NCI-H2171 treated with DMSO at 0.1 percent for 48 hours (cell line): ENCODE results near the gene OR51B4.
A peak's percentile ranks its signal among the peaks of the same experiment; 100 is the strongest.
"Not testable (repeated sequence)": the region's sequence is repeated elsewhere in the genome, so short reads cannot be mapped to it uniquely, and the experiment has no call there.

ENCODE experiments used
- DNase-seq: peaks from one replicate; lab custom pipeline; 2025; lab: John Stamatoyannopoulos, UW

Gene OR51B4

DNA sequence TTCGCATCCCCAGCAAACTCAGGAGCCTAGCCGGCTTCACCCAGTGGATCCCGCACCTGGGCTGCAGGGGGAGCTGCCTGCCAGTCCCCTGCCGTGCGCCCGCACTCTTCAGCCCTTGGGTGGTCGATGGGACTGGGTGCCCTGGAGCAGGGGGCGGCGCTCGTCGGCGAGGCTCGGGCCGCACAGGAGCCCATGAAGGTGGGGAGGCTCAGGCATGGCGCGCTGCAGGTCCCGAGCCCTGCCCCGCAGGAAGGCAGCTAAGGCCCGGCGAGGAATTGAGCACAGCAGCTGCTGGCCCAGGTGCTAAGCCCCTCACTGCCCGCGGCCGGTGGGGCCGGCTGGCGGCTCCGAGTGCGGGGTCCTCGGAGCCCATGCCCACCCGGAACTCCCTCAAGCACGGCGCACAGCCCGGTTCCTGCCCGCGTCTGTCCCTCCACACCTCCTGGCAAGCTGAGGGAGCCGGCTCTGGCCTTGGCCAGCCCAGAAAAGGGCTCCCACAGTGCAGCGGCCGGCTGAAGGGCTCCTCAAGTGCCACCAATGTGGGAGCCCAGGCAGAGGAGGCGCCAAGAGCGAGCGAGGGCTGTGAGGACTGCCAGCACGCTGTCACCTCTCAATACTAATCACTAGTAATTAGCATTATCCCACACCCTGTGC is 7.3 kb downstream of the OR51B4 start:
- not testable (repeated sequence) for DNase-seq

DNA sequence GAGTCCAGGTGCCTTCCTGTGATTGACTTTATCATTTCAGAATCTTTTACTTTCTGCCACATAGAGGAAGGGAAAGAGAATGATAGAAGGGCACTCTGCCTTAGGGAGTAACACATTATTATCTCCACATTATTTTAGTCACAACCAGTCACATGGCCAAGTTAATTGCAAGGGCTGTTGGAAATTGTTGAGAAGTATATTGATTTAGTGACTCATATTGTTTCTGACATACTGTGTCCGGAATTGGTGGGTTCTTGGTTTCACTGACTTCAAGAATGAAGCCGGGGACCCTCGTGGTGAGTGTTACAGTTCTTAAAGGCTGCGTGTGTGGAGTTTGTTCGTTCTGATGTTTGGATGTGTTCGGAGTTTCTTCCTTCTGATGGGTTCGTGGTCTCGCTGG is 8.7 kb downstream of the OR51B4 start:
- DNase-seq: no peak

DNA sequence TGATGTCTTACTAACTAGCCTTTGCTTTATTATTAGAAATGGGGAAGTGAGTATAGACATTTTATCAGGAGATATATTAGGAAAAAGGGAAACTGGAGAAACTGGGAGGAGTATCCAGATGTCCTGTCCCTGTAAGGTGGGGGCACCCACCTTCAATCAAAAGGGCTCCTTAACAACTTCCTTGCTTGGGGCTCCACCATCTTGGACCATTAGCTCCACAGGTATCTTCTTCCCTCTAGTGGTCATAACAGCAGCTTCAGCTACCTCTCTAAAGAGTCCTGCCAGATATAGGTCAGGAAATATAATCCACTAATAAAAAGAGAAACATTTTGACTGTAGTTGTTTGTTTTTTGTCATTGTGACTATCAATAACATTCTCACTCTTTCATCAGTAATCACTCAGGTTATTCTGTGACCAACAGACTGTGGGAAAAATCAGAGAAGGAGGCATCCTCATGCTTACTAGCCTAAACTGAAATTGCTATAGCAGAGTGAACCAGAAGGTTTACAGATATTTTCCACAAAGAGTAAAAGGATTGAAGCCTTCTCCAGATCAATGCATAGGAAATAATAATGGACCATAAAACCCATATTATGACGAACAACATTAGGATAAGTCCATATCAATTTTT is 10.4 kb downstream of the OR51B4 start:
- no peak for DNase-seq

DNA sequence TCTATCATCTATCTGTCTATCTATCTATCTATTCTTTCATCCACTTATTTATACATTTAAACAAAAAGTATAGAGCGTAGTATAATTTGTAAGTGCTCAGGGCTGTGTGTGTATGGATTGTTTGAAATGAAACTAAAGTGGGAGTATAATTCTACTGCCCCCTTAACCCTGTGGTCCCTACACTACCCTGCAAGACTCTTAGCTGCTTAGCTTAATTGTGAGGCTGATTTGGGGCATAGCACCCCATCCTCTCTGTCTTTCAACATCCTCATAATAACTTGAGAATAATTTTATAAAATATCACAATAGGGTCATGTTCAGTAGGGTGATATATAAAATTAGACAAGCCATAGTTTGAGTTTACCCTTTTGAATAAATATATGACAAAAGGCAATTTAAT is 11.6 kb downstream of the OR51B4 start:
- no peak for DNase-seq

DNA sequence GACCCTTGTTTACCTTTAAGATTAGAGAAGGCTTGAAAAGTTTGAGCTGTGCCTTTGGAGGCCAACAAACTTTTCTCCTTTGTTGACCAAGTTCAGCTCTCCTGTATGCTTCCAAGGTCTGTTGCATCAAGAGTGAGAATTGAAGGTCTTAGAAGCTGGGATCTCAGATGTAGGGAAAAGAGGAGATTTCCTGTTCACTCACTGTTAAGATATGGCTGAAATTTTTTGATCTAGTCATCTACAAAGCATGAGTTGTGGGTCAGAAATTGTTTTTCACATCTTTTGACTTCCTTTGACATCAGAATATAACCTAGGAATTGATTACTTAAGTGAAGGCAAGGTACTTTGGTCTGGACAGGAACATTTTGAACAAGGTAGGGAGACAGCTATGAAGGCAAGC is 12.1 kb downstream of the OR51B4 start:
- DNase-seq: no peak

DNA sequence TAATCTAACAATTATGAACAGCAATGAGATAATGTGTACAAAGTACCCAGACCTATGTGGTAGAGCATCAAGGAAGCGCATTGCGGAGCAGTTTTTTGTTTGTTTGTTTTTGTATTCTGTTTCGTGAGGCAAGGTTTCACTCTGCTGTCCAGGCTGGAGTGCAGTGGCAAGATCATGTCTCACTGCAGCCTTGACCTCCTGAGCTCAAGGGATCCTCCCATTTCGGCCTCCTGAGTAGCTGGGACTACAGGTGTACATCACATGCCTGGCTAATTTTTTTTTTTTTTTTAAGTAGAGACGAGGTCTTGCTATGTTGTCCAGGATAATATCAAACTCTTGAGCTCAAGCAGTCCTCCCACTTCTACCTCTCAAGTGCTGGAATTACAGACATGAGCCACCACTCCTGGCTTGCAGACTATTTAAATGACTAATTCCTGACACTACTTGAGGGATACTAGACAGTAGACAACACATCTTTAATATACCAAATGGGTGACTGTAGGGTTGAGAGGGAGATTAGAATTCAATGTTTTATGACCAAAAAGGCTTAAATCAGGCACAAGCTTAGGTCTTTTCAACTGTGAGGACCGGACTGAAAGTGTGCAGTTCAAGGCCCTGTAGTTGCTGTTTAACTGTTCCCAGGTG is 12.7 kb downstream of the OR51B4 start:
- DNase-seq: no peak

DNA sequence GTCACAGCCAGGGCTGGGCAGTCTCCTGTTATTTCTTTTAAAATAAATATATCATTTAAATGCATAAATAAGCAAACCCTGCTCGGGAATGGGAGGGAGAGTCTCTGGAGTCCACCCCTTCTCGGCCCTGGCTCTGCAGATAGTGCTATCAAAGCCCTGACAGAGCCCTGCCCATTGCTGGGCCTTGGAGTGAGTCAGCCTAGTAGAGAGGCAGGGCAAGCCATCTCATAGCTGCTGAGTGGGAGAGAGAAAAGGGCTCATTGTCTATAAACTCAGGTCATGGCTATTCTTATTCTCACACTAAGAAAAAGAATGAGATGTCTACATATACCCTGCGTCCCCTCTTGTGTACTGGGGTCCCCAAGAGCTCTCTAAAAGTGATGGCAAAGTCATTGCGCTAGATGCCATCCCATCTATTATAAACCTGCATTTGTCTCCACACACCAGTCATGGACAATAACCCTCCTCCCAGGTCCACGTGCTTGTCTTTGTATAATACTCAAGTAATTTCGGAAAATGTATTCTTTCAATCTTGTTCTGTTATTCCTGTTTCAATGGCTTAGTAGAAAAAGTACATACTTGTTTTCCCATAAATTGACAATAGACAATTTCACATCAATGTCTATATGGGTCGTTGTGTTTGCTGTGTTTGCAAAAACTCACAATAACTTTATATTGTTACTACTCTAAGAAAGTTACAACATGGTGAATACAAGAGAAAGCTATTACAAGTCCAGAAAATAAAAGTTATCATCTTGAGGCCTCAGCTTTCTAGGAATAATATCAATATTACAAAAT is 13.4 kb downstream of the OR51B4 start:
- no peak for DNase-seq

DNA sequence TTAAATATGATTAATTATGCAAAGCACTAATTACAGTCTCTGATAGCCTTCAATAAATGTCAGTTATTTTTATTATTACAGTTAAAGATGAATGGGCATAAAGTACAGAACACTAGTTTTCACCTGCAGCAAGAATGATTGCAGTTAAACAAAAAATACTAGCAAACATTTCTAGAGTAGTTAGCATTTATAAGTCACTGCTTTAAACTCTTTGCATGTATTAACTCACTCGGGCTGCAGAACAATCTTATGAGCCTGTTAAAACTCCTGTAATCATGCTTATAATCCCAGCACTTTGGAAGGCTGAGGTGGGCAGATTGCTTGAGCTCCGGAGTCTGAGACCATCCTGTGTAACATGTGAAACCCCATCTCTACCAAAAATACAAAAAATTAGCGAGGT is 14.8 kb downstream of the OR51B4 start:
- DNase-seq: no peak

DNA sequence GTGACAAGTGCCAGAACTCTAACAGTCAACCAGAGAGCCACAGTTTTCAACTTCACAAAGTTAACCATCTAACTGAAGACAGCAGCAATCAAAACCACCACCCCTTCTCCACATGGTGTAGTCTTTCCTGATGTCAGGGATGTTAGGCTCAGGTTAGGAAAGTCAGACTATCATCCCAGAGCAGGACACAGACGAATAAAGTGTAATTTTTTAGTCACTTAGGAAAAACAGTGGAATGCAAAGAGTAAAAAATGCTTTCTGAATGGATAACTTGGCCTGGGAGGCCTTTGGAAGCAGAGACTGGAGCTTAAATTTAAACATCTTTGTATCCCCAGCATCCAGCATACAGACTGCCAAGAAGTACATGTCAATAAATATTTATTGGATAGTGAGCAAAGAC is 15.4 kb downstream of the OR51B4 start:
- DNase-seq: no peak

DNA sequence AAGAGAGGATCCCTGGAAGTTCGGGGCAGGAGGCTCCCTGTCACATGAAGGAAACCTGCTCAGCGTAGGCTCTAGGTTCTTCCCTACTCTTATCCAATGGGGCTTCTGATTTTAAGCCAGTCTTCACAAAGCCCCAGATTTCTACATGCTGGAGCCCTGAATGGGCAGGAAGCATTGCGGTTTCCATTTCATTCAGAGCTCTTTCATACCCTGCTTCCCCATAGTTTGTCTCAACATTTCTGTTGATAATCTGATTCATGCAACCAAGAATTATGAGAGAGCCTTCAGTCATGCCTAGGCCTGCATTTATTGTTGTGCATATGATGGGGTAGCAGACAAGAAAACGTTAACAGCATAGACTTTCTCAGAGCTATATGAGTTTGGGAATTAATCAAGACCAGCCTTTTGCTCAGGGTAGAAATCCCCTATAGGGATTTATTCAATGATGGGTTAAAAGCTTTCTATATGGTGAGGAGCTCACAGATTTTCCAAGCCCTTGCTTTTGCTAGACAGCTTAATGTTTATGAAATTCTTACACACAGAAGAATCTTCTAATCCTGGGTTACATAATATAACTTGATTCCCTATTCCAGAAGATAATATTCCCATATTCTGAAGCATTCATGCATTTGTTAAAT is 15.9 kb downstream of the OR51B4 start:
- no peak for DNase-seq

DNA sequence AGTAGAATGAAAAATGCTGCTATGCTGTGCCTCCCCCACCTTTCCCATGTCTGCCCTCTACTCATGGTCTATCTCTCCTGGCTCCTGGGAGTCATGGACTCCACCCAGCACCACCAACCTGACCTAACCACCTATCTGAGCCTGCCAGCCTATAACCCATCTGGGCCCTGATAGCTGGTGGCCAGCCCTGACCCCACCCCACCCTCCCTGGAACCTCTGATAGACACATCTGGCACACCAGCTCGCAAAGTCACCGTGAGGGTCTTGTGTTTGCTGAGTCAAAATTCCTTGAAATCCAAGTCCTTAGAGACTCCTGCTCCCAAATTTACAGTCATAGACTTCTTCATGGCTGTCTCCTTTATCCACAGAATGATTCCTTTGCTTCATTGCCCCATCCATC is 17.1 kb downstream of the OR51B4 start:
- DNase-seq: no peak

DNA sequence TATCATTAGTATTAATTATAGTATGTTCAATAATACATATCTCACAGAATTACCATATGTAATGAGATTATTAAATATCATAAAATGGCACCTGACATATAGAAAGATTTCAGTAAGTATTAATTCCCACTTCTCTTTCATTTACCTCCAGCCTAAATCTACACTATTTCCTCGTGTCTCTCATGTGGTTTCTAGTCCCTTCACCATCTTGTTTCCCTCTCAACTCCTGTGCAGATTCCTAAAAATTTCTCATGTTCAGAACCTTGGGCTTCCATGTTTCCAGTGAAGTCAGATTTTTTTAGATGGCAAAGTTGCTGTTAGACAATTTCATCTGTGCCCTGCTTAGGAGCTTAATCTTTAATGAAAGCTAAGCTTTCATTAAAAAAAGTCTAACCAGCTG is 17.9 kb downstream of the OR51B4 start:
- DNase-seq: no peak

DNA sequence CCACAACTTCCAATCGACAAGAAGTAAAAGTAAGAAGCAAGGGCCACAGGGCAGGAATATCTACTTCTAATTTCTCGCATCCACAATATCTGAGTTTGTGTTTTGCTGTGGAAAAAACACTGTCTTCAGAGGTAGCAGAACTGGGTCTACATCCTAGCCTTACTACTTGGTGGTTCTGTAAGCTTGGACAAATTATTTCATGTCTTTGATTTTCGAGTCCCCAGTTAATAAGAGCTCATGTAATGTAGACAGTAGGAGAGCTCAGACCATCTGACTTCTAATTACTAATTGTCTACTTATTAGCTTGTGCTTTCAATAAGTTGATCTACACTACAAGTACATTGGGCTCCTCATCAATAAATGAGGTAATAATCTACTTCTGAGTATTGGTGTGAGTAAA is 18.7 kb downstream of the OR51B4 start:
- no peak for DNase-seq

DNA sequence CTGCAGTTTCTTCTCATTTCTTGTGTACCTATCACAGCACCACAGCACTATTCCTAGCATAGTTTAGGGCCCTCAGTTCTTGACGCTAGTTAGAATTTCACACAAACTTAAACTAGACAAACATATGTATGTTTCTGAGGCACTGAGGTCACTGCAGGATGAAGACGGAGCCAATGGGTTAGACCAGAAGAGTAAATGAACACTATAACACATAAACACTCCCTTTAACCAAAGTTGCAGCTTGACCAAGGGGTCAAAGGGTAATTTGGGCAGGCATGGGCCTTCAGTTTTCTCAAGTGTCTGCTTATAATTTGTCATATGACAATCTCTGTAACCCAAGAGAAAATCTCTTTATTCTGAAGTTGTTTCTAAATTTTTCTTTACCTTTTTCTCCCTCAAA is 19.1 kb downstream of the OR51B4 start:
- no peak for DNase-seq

DNA sequence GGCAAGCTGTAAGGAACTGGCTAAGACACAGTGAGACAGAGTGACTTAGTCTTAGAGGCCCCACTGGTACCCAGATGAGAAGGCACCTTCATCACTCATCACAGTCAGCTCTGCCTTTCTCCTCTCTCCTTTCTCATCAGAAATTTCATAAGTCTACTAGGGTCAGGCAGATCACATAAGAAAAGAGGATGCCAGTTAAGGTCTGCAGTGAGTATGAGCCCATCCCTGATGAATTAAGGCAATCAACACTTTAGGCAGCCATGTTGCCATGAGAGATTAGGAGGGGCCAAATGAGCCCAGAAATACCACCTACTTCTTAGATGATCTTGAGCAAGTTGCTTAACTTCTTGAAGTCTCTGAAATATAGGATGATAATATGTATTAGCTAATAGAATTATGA is 20.1 kb downstream of the OR51B4 start:
- no peak for DNase-seq

DNA sequence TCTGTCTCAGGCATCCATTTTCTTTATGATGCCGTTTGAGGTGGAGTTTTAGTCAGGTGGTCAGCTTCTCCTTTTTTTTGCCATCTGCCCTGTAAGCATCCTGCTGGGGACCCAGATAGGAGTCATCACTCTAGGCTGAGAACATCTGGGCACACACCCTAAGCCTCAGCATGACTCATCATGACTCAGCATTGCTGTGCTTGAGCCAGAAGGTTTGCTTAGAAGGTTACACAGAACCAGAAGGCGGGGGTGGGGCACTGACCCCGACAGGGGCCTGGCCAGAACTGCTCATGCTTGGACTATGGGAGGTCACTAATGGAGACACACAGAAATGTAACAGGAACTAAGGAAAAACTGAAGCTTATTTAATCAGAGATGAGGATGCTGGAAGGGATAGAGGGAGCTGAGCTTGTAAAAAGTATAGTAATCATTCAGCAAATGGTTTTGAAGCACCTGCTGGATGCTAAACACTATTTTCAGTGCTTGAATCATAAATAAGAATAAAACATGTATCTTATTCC is 21.1 kb downstream of the OR51B4 start:
- peak; percentile 22 for DNase-seq

DNA sequence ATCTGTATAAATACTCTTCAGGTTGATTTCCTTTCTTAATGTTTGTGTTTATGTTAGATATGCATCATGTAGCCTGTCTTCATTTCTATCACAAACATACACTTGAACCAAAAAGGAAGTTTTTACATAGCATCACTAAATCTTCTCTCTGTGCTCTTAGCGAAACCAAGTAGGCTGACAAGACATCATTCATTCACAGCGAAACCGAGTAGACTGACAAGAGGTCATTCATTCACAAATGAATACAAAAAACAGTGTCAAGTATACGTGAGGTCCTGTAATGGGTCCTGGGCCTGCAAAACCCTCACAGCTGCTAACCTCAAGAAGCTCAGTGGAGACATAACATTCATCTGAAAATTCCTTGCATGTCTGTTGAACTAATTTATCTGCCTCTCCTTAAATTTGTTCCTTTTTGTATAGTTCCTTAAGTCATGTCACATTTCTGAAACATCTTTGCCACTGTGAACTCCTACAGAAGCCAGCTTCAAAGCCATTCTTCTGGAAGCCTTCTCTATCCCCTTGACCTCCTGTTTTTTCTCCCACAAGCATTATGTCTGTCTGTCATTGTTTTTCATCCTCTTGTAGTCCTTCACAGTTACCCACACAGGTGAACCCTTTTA is 22.2 kb downstream of the OR51B4 start:
- no peak for DNase-seq

DNA sequence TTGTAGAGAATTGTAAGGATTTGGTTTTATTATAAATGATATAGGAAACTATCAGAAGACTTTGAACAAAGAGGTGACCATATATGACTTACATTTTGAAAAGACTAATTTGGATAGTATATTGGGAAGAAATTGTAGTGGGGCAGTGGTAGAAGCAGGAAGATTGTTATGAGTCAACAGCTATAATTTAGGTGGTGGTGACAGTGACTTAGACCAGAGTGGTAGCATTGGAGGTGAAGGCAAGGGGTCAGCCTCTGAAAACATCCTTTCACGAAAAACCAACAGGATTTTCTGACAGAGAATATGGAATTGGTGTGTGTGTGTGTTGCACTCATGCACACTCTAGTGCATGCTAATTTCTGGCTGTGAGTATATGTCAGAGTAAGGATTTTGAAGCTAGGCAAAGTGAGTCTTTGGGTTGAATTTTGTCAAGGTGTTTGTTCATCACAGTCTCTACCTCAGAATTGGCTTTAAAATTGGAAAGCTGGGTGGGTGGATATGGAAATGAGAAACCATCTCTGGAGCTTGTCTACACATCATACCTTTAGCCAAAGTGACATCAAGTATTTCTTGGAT is 23.9 kb downstream of the OR51B4 start:
- DNase-seq: no peak

DNA sequence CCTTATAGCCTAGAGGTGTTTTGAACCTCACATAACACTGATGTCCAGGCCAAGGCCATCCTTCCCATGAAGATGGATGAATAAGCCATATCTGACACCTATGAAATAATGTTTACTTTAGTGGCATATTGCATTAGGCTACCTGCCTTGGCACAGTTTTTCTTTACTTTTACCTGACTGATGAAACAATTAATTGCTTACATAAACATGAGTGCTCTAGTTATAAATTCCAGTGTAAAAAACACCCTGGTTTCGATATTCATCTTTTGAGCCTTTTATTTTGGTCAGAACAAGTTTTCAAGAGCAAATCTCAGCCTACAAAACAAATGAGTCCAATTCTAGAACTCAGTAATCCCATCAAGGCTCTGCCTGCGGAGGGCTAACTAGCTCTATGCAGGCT is 25.0 kb downstream of the OR51B4 start:
- DNase-seq: no peak

DNA sequence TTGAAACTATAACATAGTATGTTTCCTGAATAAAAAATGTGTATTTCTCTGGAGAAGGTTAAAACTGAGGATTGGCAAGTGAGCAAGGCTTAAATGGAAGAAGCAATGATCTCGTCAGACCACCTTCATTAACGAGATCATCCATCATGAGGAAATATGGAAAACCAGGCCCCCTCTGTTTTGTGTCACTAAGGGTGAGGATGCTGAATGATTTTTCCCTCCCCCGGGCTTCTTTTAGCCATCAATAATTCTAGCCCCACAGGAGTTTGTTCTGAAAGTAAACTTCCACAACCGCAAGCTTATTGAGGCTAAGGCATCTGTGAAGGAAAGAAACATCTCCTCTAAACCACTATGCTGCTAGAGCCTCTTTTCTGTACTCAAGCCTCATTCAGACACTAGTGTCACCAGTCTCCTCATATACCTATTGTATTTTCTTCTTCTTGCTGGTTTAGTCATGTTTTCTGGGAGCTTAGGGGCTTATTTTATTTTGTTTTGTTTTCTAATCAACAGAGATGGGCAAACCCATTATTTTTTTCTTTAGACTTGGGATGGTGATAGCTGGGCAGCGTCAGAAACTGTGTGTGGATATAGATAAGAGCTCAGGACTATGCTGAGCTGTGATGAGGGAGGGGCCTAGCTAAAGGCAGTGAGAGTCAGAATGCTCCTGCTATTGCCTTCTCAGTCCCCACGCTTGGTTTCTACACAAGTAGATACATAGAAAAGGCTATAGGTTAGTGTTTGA is 26.2 kb downstream of the OR51B4 start:
- DNase-seq: no peak

DNA sequence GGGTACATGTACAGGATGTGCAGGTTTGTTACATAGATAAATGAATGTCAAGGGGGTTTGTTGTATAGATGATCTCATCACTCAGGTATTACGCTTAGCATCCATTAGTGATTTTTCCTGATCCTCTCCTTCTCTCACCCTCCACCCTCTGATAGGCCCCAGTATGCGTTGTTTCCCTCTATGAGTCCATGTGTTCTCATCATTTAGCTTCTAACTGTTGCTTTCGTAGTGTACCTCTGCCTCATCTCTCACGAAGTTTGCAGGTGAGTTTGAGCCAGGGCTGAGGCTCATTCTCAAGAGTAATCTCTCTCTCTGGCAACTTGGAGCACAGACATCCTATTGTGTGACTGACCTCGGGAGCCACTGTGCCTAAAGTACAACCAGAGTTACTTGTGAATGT is 27.4 kb downstream of the OR51B4 start:
- DNase-seq: no peak
